GM21526 (cell line): ENCODE data around the gene PWWP2B.
"Not testable (repeated sequence)": the region's sequence is repeated elsewhere in the genome, so short reads cannot be mapped to it uniquely, and the experiment has no call there.

Experiments used
- ATAC-seq: cut with Tn5 transposase; IDR thresholded peaks from one replicate; pipeline ENCODE4 v1.9.1; 2021; ENCODE audit warnings: moderate library complexity; ENCODE audit not compliant: unreplicated experiment, low FRiP score

Gene PWWP2B

DNA sequence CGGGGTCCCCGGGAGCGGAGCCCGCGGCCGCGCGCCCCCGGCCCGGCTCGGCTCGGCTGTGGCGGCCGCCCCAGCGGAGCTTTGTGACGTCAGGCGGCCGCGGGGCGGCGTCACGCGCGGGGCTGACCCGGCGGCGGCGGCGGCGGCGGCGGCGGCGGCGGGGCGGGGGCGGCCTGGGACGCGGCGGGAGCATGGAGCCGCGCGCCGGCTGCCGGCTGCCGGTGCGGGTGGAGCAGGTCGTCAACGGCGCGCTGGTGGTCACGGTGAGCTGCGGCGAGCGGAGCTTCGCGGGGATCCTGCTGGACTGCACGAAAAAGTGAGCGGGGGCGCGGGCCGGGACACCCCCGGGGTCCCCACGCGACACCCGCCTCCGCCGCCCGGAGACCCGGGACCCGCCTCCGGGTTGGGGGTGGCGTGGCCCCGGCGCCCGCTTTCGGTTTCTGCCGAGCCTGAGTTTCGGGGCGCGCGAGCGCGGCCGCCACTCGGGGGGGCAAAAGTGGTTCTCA lies at the start of gene PWWP2B:
TSS of gene PWWP2B (plus strand) at position 165 of the 506 bp plus-strand sequence. CDS start at position 192, 27 bp downstream.
- no peak for ATAC-seq

DNA sequence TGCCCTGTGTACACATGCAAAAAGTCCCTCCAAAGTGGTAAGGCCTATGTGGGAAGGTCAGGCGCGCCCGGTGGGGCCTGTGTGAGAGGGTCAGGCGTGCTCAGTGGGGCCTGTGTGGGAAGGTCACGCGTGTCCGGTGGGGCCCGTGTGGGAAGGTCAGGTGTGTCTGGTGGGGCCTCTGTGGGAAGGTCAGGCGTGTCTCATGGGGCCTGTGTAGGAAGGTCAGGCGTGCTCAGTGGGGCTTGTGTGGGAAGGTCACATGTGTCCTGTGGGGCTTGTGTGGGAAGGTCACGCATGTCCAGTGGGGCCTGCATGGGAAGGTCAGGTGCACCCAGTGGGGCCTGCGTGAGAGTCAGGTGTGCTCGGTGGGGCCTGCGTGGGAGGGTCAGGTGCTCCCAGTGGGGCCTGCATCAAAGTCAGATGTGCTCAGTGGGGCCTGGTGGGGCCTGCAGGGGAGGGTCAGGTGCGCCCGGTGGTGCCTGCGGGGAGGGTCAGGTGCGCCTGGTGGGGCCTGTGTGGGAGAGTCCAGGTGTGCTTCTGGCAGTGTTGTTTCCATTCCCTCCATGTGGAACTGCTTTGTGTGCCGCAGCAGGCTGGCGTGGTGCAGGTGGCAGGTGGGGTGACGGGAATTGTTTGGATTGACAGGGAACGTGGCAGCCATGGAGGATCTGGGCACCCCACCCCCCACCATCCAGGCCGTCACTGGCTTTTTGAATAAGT lies 49.6 kb upstream of the PWWP2B start:
- ATAC-seq = no peak

DNA sequence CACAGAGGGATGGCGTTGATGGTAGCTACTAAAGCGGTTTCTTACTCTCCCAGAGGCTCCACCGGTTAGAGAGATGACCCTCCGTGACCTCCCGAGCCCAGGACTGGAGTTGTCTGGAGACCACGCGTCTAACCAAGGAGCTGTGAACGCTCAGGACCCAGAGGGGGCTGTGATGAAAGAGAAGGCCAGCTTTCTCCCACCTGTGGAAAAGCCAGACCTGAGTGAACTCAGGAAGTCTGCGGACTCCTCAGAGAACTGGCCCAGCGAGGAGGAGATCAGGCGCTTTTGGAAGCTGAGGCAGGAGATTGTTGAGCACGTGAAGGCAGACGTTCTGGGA lies 49.1 kb upstream of the PWWP2B start:
- ATAC-seq = no peak

DNA sequence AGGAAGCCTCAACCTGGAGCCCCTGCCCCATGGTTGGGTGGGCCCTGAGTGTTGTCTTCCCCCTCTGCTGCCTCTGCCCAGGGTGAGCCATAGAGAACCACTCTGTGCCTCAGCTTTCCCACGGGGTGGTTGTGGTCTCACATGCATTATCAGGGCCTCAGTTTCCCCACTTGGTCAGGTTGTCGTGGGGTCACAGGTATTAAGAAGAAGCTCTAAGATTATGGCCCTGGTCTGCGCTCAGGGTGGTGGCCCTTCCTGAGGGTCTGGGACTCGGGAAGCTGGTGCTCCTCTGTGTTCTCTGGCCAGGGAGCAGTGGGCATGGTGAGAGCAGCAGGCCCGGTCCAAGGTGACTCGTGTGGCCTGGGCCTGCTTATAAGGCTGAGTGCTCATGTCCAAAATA lies 47.2 kb upstream of the PWWP2B start:
- ATAC-seq = no peak

DNA sequence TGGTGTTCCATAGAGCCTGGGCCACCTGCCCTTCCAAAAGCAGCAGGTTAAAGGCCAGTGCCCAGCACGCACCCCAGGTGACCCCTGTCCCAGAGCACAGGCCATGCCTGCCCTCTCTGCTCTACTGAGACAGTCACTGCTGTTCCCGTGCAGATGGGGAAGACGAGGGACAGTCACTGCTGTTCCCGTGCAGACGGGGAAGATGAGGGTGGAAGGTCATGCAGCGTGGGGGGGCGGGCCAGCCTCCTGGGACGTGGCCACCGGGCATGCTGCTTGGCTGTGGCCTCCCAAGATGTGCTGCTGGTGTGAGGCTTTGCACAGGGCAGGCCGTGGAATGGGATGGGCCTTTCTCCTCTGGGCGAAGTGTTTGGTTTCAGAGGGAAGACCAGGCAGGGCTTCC lies 46.6 kb upstream of the PWWP2B start:
- ATAC-seq = no peak

DNA sequence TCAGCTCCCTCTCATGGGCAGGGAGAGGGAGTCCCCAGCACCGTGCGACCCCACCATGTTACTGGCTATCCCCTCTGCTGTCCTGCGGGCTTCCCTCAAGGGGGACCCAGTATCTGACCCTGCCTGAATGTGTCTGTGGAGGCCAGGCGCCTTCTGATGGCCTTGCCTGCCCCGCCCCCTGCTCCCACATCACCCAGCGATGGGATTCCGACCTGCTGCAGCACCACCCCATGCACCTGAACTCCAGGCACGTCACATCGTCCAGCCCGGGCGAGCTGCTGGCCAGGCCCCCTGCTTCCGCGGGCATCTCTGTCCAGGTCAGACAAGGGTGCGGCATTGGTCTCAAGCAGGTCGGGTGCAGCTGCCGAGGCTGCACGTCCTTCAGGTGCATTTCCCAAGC lies 46.1 kb upstream of the PWWP2B start:
- ATAC-seq = no peak

DNA sequence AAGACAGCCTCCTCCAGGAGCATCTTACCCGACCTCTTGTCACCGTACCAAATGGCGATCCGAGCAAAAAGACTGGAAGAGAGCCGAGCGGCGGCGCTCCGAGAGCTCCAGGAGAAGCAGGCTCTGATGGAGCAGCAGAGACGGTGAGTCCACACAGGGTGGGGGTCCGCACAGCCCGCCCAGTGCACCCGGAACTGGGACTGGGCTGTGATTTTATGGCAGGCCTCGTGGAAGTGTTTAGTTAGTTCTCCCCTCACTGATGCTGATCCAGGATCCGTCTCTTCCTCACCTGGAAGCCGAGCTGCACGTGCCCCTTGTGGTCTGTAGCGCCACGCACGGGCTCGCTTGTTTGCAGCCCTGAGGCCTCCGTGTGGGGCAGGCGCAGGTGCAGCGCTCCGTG lies 45.4 kb upstream of the PWWP2B start:
- ATAC-seq = no peak

DNA sequence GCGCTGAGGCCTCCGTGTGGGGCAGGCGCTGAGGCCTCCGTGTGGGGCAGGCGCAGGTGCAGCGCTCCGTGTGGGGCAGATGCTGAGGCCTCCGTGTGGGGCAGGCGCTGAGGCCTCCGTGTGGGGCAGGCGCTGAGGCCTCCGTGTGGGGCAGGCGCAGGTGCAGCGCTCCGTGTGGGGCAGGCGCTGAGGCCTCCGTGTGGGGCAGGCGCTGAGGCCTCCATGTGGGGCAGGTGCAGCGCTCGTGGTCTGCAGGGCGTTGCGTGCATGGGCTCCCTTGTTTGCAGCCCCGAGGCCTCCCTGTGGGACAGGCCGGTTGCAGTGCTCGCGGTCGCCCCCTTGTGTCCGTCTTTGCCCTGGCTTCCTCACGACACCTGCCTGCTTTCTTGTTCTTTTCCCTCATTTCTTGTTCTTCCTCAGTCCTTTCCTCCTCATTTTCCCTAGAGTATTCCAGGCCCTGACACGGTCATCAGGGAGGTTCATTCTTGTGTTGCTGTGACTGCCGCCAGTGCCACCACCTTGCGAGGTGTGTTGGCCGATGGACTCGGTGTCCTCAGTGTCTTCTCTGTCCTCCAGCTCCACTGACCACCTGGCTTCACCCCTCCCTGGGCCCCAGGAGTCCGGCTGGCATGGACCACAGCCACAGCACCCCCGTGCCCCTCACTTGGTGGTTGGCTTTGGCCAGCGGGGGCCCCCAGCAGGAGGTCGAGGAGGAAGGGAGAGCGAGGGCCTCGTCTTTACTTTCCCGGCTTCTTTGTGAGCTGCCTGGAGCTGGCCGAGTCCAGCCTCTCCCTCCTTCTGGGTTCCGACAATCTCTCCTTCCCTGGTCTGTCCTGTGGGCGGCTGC lies 44.3 kb upstream of the PWWP2B start:
- not testable (repeated sequence) for ATAC-seq

DNA sequence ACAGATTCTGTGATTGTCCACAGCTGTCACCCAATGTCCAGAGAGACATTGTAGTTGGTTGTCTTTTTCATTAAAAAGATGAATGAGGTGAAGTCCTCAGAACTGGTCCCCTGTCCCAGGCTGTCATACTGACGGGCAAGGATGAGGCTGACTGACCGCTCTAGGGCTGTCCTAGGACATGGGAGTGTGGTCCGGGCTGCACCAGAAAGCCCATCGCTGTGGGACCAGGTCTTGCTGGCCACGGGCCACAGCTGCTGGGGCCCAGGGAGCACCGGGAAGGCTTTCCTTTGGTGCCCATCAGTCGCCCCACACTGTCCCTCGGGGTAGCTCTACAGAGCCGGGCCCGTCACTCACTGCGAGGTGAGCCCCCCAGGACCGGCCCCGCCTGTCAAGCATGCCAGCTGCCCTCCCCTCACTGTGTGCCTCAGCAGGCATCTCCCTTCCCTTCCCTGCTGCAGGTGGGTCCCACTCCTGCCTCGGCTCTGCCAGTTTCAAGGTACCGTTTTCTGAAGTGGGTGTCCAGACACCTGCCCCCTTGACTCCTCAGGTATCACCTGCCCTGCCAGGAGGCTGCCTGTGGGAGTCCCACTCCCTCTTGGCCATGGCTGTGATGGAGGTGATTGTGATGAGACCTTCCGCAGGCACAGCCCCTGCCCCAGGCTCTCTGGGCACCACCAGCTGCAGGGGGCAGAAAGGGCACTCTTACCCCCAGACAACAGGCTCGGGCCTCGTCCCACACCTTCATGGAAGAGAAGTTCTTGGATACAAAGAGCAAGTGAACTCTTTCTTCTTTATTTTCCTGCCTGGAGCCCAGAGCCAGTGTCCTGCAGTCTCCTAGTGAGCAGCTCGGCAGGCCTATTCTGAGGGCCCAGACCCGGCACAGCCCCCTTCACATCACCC lies 43.3 kb upstream of the PWWP2B start:
- ATAC-seq = no peak

DNA sequence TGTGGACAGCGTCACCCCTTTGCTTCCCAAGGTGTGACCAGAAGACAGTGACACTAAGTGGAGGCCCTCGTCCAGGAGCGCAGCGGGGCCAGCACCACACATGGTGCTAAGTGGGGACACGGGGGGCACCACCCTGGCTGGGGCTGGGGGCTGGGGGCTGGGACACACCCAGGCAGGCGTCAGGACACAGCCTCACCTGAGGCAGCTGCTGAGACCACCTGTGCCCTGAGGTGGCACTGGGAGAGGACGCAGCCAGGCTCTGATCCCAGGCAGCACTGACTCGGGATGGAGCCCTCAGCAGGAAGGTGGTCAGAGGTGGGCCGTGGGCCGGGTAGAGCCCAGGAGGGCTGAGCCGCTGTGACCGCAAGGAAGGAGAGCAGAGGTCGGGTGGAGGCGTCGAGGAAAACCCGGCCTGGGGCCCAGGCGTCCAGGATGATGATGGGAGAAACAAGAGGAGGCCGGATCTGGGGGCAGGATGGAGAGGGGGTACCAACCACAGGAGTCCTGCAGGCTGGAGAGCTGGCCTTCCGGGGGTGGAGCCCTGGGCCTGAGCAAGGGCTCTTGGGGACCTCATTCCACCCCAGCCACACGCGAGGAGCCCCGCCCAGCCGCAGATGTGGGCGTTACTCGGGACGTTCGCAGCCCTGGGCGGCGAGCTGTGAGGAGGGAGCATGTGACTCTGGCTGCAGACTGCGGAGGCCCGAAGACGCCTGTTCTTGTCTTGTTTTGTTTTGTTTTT lies 42.5 kb upstream of the PWWP2B start:
- no peak for ATAC-seq

DNA sequence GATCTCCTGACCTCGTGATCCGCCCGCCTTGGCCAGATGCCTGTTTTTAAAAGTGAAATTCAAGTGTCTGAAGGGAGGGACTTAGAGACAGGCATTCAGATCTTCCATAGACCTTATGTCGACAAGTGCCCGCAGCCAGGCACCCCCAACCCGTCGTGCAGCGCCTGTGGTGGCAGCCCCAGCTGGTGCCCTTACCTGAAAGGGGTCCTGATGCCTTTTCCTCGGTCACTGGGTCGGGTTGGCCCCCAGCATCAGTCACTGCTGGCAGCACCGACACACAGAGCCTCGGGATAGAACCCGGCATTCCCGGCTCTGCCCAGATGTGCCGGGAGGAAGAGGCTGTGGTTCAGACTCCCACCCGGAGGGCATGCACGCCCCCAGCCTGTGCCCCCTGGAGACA lies 41.7 kb upstream of the PWWP2B start:
- ATAC-seq = no peak

DNA sequence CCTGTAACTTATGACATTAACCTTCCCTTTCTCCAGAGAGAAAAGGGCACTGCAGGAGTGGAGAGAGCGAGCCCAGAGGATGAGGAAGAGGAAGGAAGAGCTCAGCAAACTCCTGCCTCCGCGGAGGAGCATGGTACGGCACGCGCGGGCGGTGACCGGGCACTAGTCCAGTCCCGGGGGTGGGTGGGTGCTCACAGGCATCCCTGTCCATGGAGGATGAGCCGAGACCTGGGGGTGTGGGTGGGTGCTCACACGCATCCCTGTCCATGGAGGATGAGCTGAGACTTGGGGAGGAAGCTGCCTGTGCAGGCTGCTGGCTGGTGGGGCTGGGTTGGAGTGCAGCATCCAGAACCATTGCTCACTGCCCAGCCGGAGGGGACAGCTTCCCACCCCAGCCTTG lies 41.2 kb upstream of the PWWP2B start:
- no peak for ATAC-seq

DNA sequence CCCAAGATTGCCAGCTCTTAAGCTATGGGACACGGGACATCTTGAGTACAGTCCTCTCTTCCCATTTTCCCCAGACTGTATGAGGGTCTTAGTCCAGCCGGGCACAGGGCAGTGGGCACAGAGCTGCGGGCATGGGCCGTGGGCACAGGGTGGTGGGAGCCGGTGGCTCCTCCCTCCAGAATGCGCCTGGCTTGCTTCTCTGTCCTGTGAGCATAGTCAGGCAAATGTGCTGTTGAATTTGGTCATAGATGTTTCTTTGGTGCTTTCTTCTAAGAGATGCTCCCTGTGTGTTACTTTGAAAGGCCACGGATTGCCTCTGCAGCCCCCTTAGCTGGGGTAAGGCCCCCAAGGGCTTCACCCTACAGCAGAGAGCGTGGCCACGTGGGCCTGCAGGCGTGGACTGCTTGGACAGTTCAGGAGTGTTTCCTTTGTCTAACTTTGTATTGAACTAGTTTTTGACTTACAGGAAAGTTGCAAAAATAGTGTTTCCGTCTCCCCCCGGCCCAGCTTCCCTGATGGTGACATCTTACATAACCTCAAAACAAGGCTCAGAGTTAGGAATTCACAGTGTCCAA lies 40.3 kb upstream of the PWWP2B start:
- ATAC-seq = no peak

DNA sequence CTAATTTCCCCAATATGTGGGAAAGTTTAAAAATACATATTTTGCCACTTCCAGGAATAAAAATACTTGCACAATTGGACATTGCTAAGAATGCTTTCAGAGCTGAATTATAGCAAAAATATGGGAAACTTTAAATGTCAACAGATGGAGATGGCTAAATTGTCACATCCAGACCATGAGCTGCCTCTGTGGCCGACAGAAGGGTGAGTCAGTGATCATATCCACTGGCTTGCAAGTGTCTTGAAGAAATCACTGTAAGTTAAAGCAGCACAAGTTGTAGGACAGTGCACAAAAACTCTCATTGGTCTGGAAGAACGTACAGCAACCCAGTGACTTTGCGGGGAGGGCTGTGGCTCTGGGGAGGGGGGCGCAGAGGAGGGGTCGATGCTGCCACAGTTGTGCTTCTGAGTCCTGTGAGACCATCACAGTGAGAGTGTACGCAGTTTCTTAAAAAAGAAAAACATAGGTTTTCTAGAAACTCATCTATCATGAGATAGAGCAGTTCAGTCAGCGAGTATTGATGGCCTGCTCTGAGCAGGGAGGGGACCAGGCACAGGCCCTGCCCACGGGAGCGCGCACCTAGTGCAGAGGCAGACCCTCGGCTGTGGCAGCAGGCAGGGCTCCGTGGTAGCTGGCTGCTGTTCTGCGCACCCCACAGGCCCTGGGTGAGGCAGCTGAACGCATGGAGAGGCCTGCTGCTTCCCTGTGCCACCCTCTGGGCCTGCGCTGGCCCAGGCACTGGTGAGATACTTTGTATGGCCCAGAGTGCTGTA lies 39.5 kb upstream of the PWWP2B start:
- ATAC-seq = no peak

DNA sequence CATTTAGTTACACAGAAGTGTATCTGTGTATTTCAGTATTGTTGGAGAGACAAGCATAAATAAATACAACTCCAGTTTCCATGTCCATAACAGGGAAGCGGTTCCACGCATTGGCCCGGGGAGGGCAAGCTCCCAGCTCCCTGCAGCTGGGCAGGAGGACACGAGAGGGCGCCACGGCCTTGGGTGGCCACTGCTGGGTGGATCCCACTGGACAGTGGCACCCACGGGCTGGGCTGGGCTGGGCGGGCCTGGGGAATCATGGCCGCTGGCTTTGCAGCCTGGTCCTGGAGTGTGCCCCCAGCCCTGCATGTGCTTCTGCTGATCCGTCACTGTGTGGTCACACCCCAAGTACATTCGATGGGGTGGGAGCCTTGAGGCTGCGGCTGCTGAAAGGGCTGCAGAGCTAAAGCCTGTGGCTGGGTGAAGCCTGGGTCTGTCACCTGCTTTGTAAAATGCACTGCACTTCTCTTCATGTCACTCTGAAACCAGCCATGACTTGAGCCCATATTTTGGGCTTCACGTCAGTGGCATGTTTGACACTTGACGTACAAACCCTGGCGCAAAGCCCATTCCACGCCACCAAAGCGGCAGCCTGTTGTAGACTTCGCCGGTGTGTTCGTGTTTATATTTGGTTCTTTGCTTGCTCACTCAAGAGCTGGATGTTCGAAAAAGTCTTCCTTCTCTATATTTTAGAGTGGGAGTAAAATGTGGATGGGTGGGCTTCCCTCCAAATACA lies 37.5 kb upstream of the PWWP2B start:
- ATAC-seq = no peak

DNA sequence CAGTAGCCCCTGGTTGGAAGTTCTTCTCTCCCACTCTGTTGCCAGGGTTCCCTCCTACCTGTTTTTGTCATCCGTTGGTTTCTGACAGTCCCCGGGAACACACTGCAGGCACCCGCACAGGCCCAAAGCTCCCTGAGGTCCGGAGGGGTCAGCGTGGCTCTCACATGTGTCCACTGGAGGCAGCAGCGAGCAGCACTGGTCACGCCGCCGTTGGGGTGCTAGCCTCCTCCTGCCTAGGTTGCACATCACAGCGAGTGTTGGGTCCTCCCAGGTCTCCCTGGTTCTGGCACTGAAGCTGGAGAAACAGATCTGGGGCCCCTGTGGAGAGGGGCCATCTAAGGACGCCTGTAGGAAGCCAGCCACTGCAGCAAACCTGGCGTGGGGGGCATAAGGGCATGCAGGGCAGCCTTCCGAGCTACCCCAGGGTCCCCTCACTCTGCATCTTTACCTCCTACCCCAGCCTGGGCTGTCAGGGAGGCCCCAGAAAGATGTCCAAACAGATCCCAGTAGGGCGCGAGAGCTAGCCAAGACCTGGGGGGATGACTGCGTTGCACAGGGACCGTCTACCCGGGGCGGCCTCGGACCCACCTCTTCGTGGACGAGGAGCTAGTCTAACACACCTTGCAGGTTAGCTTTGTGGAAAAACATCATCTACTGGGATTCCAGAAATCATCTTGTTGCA lies 36.1 kb upstream of the PWWP2B start:
- ATAC-seq = no peak

DNA sequence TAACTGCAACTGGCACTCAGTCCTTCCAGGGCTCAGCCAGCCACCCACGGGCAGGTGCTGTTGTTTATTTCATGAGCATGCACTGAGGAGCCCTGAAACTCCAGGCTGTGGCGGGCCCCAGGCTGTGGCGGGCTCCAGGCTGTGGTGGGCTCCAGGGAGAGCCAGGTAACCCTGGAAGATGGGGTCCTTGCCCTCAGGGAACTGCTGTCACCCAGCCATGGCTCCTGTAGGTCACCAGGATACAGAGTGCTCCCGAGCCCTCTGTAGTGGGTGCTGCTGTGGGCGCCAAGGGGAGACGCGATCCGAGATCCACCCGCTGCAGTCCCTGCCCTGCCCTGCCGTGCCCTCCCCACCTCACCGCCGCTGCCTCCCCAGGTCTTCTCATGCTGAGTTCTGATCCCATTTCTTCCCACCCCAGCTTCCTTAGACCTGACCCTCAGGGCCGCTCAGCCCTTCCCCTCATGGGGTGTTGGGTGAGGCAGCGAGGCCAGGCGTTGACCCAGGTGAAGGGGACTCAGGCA lies 35.4 kb upstream of the PWWP2B start:
- no peak for ATAC-seq

DNA sequence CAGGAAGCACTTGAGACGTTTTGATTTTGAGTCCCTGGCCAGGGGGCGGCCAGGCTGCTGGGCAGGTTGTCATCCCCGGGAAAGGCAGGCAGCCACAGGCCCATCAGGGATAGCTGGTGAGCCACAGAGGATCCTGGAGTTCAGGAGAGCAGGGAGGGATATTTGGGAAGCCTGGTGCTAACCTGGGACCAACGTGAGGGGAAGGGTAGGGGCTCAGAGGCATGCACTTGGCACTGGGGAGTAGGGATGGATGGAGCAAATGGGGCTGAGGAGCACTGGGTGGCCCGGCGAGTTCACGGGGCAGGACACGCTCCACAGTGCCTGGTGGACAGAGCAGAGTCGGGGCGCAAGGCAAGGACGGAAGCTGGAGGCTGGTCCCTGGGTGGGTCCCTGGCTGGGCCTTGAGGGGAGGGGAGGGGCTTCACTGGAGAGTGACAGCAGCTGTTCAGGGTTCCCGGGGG lies 34.8 kb upstream of the PWWP2B start:
- ATAC-seq = no peak
